ENCODE measurements around the gene KRT35.

DNA sequence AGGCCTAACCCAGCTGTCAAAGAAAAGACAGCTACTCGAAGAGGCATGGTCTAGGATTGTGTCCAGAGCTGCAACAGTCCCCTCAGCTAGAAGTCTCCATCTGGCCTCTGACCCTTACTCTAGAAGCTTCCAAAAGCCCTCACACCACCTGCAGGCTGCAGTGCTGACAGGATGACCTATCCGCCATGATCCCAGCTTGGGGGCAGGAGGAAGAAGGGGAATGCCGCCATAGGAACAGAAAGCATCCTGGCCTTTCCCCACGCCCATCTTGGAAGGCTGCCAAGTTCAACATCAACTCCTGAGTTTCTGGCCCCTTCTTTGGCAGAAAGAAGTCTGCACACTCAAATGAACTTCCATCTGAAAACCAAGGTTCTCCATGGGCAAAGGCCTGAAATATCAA, 11.8 kb upstream of the KRT35 start:
- TF ChIP-seq SETDB1 (CRISPR knock-in tag; IDR thresholded peaks at IDR 0.05; ENCODE audit: borderline replicate concordance) = no peak
- TF ChIP-seq EZH2 (conservative IDR thresholded peaks at IDR 0.05; ENCODE audit: low read depth, low read length) = no peak
- TF ChIP-seq MAFF (IDR thresholded peaks at IDR 0.05; ENCODE audit: low read depth, low read length) = no peak
- TF ChIP-seq, protein P1, sequence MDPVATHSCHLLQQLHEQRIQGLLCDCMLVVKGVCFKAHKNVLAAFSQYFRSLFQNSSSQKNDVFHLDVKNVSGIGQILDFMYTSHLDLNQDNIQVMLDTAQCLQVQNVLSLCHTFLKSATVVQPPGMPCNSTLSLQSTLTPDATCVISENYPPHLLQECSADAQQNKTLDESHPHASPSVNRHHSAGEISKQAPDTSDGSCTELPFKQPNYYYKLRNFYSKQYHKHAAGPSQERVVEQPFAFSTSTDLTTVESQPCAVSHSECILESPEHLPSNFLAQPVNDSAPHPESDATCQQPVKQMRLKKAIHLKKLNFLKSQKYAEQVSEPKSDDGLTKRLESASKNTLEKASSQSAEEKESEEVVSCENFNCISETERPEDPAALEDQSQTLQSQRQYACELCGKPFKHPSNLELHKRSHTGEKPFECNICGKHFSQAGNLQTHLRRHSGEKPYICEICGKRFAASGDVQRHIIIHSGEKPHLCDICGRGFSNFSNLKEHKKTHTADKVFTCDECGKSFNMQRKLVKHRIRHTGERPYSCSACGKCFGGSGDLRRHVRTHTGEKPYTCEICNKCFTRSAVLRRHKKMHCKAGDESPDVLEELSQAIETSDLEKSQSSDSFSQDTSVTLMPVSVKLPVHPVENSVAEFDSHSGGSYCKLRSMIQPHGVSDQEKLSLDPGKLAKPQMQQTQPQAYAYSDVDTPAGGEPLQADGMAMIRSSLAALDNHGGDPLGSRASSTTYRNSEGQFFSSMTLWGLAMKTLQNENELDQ (CRISPR knock-in tag; IDR thresholded peaks at IDR 0.05; ENCODE audit: borderline replicate concordance) = no peak
- TF ChIP-seq, protein P2, sequence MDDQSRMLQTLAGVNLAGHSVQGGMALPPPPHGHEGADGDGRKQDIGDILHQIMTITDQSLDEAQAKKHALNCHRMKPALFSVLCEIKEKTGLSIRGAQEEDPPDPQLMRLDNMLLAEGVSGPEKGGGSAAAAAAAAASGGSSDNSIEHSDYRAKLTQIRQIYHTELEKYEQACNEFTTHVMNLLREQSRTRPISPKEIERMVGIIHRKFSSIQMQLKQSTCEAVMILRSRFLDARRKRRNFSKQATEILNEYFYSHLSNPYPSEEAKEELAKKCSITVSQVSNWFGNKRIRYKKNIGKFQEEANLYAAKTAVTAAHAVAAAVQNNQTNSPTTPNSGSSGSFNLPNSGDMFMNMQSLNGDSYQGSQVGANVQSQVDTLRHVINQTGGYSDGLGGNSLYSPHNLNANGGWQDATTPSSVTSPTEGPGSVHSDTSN (CRISPR knock-in tag; IDR thresholded peaks at IDR 0.05; ENCODE audit: borderline replicate concordance) = no peak
- no peak for TF ChIP-seq POLR2AphosphoS5 (IDR thresholded peaks at IDR 0.05; ENCODE audit: low read depth, low read length)
- TF ChIP-seq KAT8 (CRISPR knock-in tag; IDR thresholded peaks at IDR 0.05) = no peak
- no peak for TF ChIP-seq GABPA (IDR thresholded peaks at IDR 0.05; ENCODE audit: low read depth, low read length)
- TF ChIP-seq GABPA (CRISPR knock-in tag; IDR thresholded peaks at IDR 0.05; ENCODE audit: low read depth) = no peak
- no peak for TF ChIP-seq ZNF292 (CRISPR knock-in tag; IDR thresholded peaks at IDR 0.05; ENCODE audit: borderline replicate concordance, low read depth)
- no peak for TF ChIP-seq RAD21 (CRISPR knock-in tag; IDR thresholded peaks at IDR 0.05)
- TF ChIP-seq NR2C2 (CRISPR knock-in tag; IDR thresholded peaks at IDR 0.05; ENCODE audit: borderline replicate concordance) = no peak
- TF ChIP-seq, protein P3, sequence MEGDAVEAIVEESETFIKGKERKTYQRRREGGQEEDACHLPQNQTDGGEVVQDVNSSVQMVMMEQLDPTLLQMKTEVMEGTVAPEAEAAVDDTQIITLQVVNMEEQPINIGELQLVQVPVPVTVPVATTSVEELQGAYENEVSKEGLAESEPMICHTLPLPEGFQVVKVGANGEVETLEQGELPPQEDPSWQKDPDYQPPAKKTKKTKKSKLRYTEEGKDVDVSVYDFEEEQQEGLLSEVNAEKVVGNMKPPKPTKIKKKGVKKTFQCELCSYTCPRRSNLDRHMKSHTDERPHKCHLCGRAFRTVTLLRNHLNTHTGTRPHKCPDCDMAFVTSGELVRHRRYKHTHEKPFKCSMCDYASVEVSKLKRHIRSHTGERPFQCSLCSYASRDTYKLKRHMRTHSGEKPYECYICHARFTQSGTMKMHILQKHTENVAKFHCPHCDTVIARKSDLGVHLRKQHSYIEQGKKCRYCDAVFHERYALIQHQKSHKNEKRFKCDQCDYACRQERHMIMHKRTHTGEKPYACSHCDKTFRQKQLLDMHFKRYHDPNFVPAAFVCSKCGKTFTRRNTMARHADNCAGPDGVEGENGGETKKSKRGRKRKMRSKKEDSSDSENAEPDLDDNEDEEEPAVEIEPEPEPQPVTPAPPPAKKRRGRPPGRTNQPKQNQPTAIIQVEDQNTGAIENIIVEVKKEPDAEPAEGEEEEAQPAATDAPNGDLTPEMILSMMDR (CRISPR knock-in tag; IDR thresholded peaks at IDR 0.05) = no peak
- no peak for TF ChIP-seq GTF2F1 (IDR thresholded peaks at IDR 0.05; ENCODE audit: low read length)
- TF ChIP-seq ZNF12 (CRISPR knock-in tag; IDR thresholded peaks at IDR 0.05) = no peak
